ENCODE data around the gene ARMH3. TPM values are rescaled to one million over a fixed set of nuclear protein-coding genes. Genes with fewer than 3 reads are reported as not detected.

Gene ARMH3
- total and polyA plus RNA-seq, 3 experiments from 2014 or later: 23.1 to 25.7 (median 25.1) TPM

- peak overlapping the region in 4 of 7 donors; percentile 11 to 100 (median 48) for H3K4me3 Mint-ChIP-seq
- H3K4me1 Mint-ChIP-seq: peaks cover 51 to 65% (median 58%) of the 10 kb centered on the region in 3 donors
- Histone ChIP-seq H3K36me3 (ENCODE audit: insufficient read depth, low read length) (peaks cover 39% of the 10 kb centered on the region), H3K27me3 (ENCODE audit: insufficient read depth, low read length, poor library complexity, severe bottlenecking) (no peaks in the 10 kb centered on the region), H3K4me3 (ENCODE audit: low read length) (no peak overlapping the region), H3K9me3 (ENCODE audit: low read length) (no peaks in the 10 kb centered on the region), H3K27ac (ENCODE audit: low read depth, low read length) (no peak overlapping the region), H3K4me1 (ENCODE audit: insufficient read depth, low read length) (peaks cover 38% of the 10 kb centered on the region)
- peaks cover 0 to 84% (median 14%) of the 10 kb centered on the region in 3 donors for H3K36me3 Mint-ChIP-seq
- no peaks in the 10 kb centered on the region for H3K9me3 Mint-ChIP-seq
- POLR2A ChIA-PET: interaction anchor here (1.0 to 1.1 kb wide), 2 partner anchors 21 to 28 kb away, joined by 3 read pairs; no protein-coding TSS in a partner anchor
- H3K27ac Mint-ChIP-seq: peak overlapping the region in 5 of 8 donors; percentile 57 to 89 (median 82)
- peaks cover 0 to 1% of the 10 kb centered on the region in 2 donors for H3K27me3 Mint-ChIP-seq
- CTCF ChIA-PET: interaction anchor here (1.2 to 10.0 kb wide), 5 partner anchors 9 to 32 kb away, joined by 3 to 77 read pairs (median 12); partner anchors contain the start of gene NPM3
- DNase-seq: no peak
Observed at GRCh38 chr10:101812606-101813005, 243.4 kb downstream of the ARMH3 start.

- POLR2A ChIA-PET: no interaction called here
- Mint-ChIP-seq H3K36me3 (peaks cover 0 to 78% (median 11%) of the 10 kb centered on the region in 3 donors), H3K9me3 (no peaks in the 10 kb centered on the region), H3K4me1 (peaks cover 32 to 46% (median 42%) of the 10 kb centered on the region in 3 donors), H3K4me3 (no peak overlapping the region), H3K27me3 (no peaks in the 10 kb centered on the region), H3K27ac (peak overlapping the region in 5 of 8 donors; percentile 26 to 88 (median 42))
- no peak for DNase-seq
- Histone ChIP-seq H3K4me3 (ENCODE audit: low read length) (no peak overlapping the region), H3K36me3 (ENCODE audit: insufficient read depth, low read length) (peaks cover 58% of the 10 kb centered on the region), H3K27me3 (ENCODE audit: insufficient read depth, low read length, poor library complexity, severe bottlenecking) (no peaks in the 10 kb centered on the region), H3K27ac (ENCODE audit: low read depth, low read length) (no peak overlapping the region), H3K4me1 (ENCODE audit: insufficient read depth, low read length) (peaks cover 11% of the 10 kb centered on the region), H3K9me3 (ENCODE audit: low read length) (no peaks in the 10 kb centered on the region)
- CTCF ChIA-PET: interaction anchor here (1.0 to 1.8 kb wide), 3 partner anchors 10 to 26 kb away, joined by 3 to 7 read pairs (median 5); no protein-coding TSS in a partner anchor
Observed at GRCh38 chr10:101807158-101807557, 248.8 kb downstream of the ARMH3 start.

- Mint-ChIP-seq H3K36me3 (peaks cover 4 to 81% (median 23%) of the 10 kb centered on the region in 3 donors), H3K4me1 (peaks cover 35 to 46% (median 42%) of the 10 kb centered on the region in 3 donors), H3K27me3 (no peaks in the 10 kb centered on the region), H3K4me3 (peak overlapping the region in 1 of 7 donors; percentile 3), H3K27ac (peak overlapping the region in 2 of 8 donors; percentile 63 to 68), H3K9me3 (no peaks in the 10 kb centered on the region)
- DNase-seq: no peak
- H3K4me3 ChIP-seq (ENCODE audit: low read length): no peak overlapping the region
- peaks cover 3% of the 10 kb centered on the region for H3K4me1 ChIP-seq (ENCODE audit: insufficient read depth, low read length)
- peaks cover 69% of the 10 kb centered on the region for H3K36me3 ChIP-seq (ENCODE audit: insufficient read depth, low read length)
- ChIA-PET POLR2A (interaction anchor here (0.6 kb wide), 1 partner anchor 205 kb away, joined by 3 read pairs; no protein-coding TSS in a partner anchor), CTCF (interaction anchor here (0.6 to 1.8 kb wide), 3 partner anchors 23 to 538 kb away, joined by 3 to 5 read pairs (median 3); no protein-coding TSS in a partner anchor)
- no peaks in the 10 kb centered on the region for H3K9me3 ChIP-seq (ENCODE audit: low read length)
- H3K27ac ChIP-seq (ENCODE audit: low read depth, low read length): no peak overlapping the region
- H3K27me3 ChIP-seq (ENCODE audit: insufficient read depth, low read length, poor library complexity, severe bottlenecking): no peaks in the 10 kb centered on the region
Observed at GRCh38 chr10:101803511-101803910, 252.5 kb downstream of the ARMH3 start.

GRCh38 chr10:101797403-101798059, 258.4 kb downstream of the ARMH3 start:
- no peak overlapping the region for H3K27ac ChIP-seq (ENCODE audit: low read depth, low read length)
- no peaks in the 10 kb centered on the region for H3K27me3 Mint-ChIP-seq
- H3K9me3 Mint-ChIP-seq: no peaks in the 10 kb centered on the region
- peak overlapping the region in 1 of 8 donors; percentile 10 for H3K27ac Mint-ChIP-seq
- H3K9me3 ChIP-seq (ENCODE audit: low read length): no peaks in the 10 kb centered on the region
- H3K36me3 Mint-ChIP-seq: peaks cover 8 to 90% (median 21%) of the 10 kb centered on the region in 3 donors
- H3K4me1 ChIP-seq (ENCODE audit: insufficient read depth, low read length): no peaks in the 10 kb centered on the region
- ChIA-PET CTCF (interaction anchor here (0.9 to 3.6 kb wide), 4 partner anchors 9 to 39 kb away, joined by 3 to 16 read pairs (median 5); partner anchors contain the start of gene OGA), POLR2A (interaction anchor here (1.1 kb wide), 1 partner anchor 14 kb away, joined by 3 read pairs; the partner anchor contains the start of gene NPM3)
- no peak overlapping the region for H3K4me3 ChIP-seq (ENCODE audit: low read length)
- peaks cover 34 to 60% (median 57%) of the 10 kb centered on the region in 3 donors for H3K4me1 Mint-ChIP-seq
- DNase-seq: no peak
- H3K36me3 ChIP-seq (ENCODE audit: insufficient read depth, low read length): peaks cover 67% of the 10 kb centered on the region
- no peak overlapping the region for H3K4me3 Mint-ChIP-seq
- no peaks in the 10 kb centered on the region for H3K27me3 ChIP-seq (ENCODE audit: insufficient read depth, low read length, poor library complexity, severe bottlenecking)

Other genes with a start within 250 kb of the ARMH3 start
- 100 to 1,000 TPM in 1 of 2 experiments, 10 to 100 TPM in 1; 95.8 to 109 TPM for gene OGA, start 237.7 kb downstream of the ARMH3 start, total RNA-seq
- gene OGA, start 237.7 kb downstream of the ARMH3 start, polyA plus RNA-seq: 45.7 TPM
- gene KCNIP2, start 212.4 kb downstream of the ARMH3 start, total RNA-seq: 1 to 10 TPM in 1 of 2 experiments, under 1 TPM in 1; 0.96 to 1.0 TPM
- gene KCNIP2, start 212.4 kb downstream of the ARMH3 start, polyA plus RNA-seq: not detected
- gene HPS6, start 9.2 kb upstream of the ARMH3 start, total RNA-seq: 10 to 100 TPM; 25.3 to 27.0 TPM
- gene HPS6, start 9.2 kb upstream of the ARMH3 start, polyA plus RNA-seq: 30.4 TPM
- gene LDB1, start 64.2 kb upstream of the ARMH3 start, total RNA-seq: 10 to 100 TPM; 64.3 to 64.8 TPM
- gene LDB1, start 64.2 kb upstream of the ARMH3 start, polyA plus RNA-seq: 36.0 TPM
- gene PPRC1, start 76.9 kb upstream of the ARMH3 start, total RNA-seq: 100 to 1,000 TPM; 105 to 106 TPM
- 20.7 TPM for gene PPRC1, start 76.9 kb upstream of the ARMH3 start, polyA plus RNA-seq
- gene NOLC1, start 96.2 kb upstream of the ARMH3 start, total RNA-seq: 100 to 1,000 TPM; 304 to 330 TPM
- gene NOLC1, start 96.2 kb upstream of the ARMH3 start, polyA plus RNA-seq: 76.6 TPM
- gene ELOVL3, start 170.1 kb upstream of the ARMH3 start, total RNA-seq: not detected
- gene ELOVL3, start 170.1 kb upstream of the ARMH3 start, polyA plus RNA-seq: not detected
- not detected for gene PITX3, start 185.3 kb upstream of the ARMH3 start, total RNA-seq
- not detected for gene PITX3, start 185.3 kb upstream of the ARMH3 start, polyA plus RNA-seq
- 10 to 100 TPM; 38.7 to 39.2 TPM for gene GBF1, start 189.4 kb upstream of the ARMH3 start, total RNA-seq
- gene GBF1, start 189.4 kb upstream of the ARMH3 start, polyA plus RNA-seq: 21.6 TPM

All from CD8-positive, alpha-beta memory T cell (primary cell).